H9 (cell line): Measurements from ENCODE around the gene RIPK1. TPM values are rescaled to one million over a fixed set of nuclear protein-coding genes. Genes with fewer than 3 reads are reported as not detected.

Source experiments
- DNase-seq: peaks from one replicate; pipeline ENCODE4 v3.0.0-alpha.2; 2017
- H2AFZ ChIP-seq: one replicate; pipeline ENCODE4 v1.6.1; 2013; ENCODE audit warnings: mild to moderate bottlenecking, low read length, control low read depth, moderate library complexity
- H2AK5ac ChIP-seq: 2 replicates; pipeline ENCODE4 v1.6.1; 2013; ENCODE audit warnings: low read length, control low read depth, mixed read lengths; ENCODE audit not compliant: insufficient read length
- H2BK120ac ChIP-seq: one replicate; pipeline ENCODE4 v1.6.1; 2013; ENCODE audit warnings: low read depth, mild to moderate bottlenecking, low read length, control low read depth, inconsistent platforms; ENCODE audit not compliant: poor library complexity, severe bottlenecking
- H2BK12ac ChIP-seq: 2 replicates; pipeline ENCODE4 v1.6.1; 2013; ENCODE audit warnings: low read length, control low read depth, mixed read lengths, low read depth; ENCODE audit not compliant: insufficient read length
- H2BK15ac ChIP-seq: 2 replicates; pipeline ENCODE4 v1.6.1; 2013; ENCODE audit warnings: low read depth, low read length, control low read depth
- H2BK20ac ChIP-seq: one replicate; pipeline ENCODE4 v1.6.1; 2013; ENCODE audit warnings: low read depth, mild to moderate bottlenecking, low read length, control low read depth, inconsistent platforms; ENCODE audit not compliant: poor library complexity, severe bottlenecking
- H2BK5ac ChIP-seq: 2 replicates; pipeline ENCODE4 v1.6.1; 2013; ENCODE audit warnings: low read length, control low read depth, mixed read lengths; ENCODE audit not compliant: insufficient read length
- H3K14ac ChIP-seq: 2 replicates; pipeline ENCODE4 v1.6.1; 2013; ENCODE audit warnings: low read length, control low read depth; ENCODE audit not compliant: insufficient read depth
- H3K18ac ChIP-seq: 2 replicates; pipeline ENCODE4 v1.6.1; 2013; ENCODE audit warnings: low read depth, mild to moderate bottlenecking, mixed read lengths, low read length, control low read depth; ENCODE audit not compliant: insufficient read length
- H3K23ac ChIP-seq: 2 replicates; pipeline ENCODE4 v1.6.1; 2013; ENCODE audit warnings: low read length, control low read depth, mixed read lengths, low read depth; ENCODE audit not compliant: insufficient read length
- H3K23me2 ChIP-seq: 2 replicates; pipeline ENCODE4 v1.6.1; 2013; ENCODE audit warnings: low read depth, mild to moderate bottlenecking, mixed read lengths, low read length, control low read depth; ENCODE audit not compliant: insufficient read length, poor library complexity, severe bottlenecking
- H3K27ac ChIP-seq: 2 replicates; pipeline ENCODE4 v1.5.1; 2013; ENCODE audit warnings: low read length, control low read depth, mixed read lengths, low read depth; ENCODE audit not compliant: insufficient read length
- H3K27me3 ChIP-seq: 2 replicates; pipeline ENCODE4 v1.6.1; 2013; ENCODE audit warnings: low read length, control low read depth, inconsistent platforms; ENCODE audit not compliant: insufficient read depth
- H3K4ac ChIP-seq: 2 replicates; pipeline ENCODE4 v1.6.1; 2013; ENCODE audit warnings: low read depth, mild to moderate bottlenecking, control low read depth, inconsistent platforms, low read length, moderate library complexity
- H3K4me1 ChIP-seq: 2 replicates; pipeline ENCODE4 v1.6.1; 2013; ENCODE audit warnings: low read length, control low read depth, inconsistent platforms; ENCODE audit not compliant: insufficient read depth
- H3K4me2 ChIP-seq: 2 replicates; pipeline ENCODE4 v1.6.1; 2013; ENCODE audit warnings: low read length, control low read depth, mixed read lengths; ENCODE audit not compliant: insufficient read length, insufficient read depth
- H3K56ac ChIP-seq: 2 replicates; pipeline ENCODE4 v1.6.1; 2013; ENCODE audit warnings: low read depth, mild to moderate bottlenecking, mixed read lengths, low read length, control low read depth; ENCODE audit not compliant: insufficient read length
- H3K79me1 ChIP-seq: 2 replicates; pipeline ENCODE4 v1.6.1; 2013; ENCODE audit warnings: low read depth, mild to moderate bottlenecking, moderate library complexity, low read length, control low read depth, inconsistent platforms; ENCODE audit not compliant: insufficient read depth, poor library complexity, severe bottlenecking
- H3K79me2 ChIP-seq: 2 replicates; pipeline ENCODE4 v1.6.1; 2013; ENCODE audit warnings: low read length, control low read depth, inconsistent platforms; ENCODE audit not compliant: insufficient read depth
- H3K9ac ChIP-seq: 2 replicates; pipeline ENCODE4 v1.6.1; 2013; ENCODE audit warnings: low read length, control low read depth, mixed read lengths; ENCODE audit not compliant: insufficient read length; ENCODE audit errors: extremely low read depth
- H3K9me3 ChIP-seq: one replicate; pipeline ENCODE4 v1.6.1; 2013; ENCODE audit warnings: low read depth, low read length, inconsistent platforms; ENCODE audit not compliant: control insufficient read depth
- H3T11ph ChIP-seq: one replicate; pipeline ENCODE4 v1.6.1; 2013; ENCODE audit warnings: mild to moderate bottlenecking, low read length, control low read depth, inconsistent platforms
- H4K20me1 ChIP-seq: one replicate; pipeline ENCODE4 v1.6.1; 2013; ENCODE audit not compliant: control insufficient read depth, insufficient read length, insufficient read depth
- H4K5ac ChIP-seq: 2 replicates; pipeline ENCODE4 v1.6.1; 2013; ENCODE audit warnings: low read depth, mild to moderate bottlenecking, mixed read lengths, low read length, control low read depth; ENCODE audit not compliant: insufficient read length
- H4K8ac ChIP-seq: replicated peaks from 2 replicates; pipeline ENCODE4 v1.6.1; 2013; ENCODE audit warnings: low read length, control low read depth, mixed read lengths, low read depth; ENCODE audit not compliant: insufficient read length
- H4K91ac ChIP-seq: 2 replicates; pipeline ENCODE4 v1.6.1; 2013; ENCODE audit warnings: low read depth, mild to moderate bottlenecking, moderate library complexity, mixed read lengths, low read length, control low read depth; ENCODE audit not compliant: insufficient read length
- H3K27ac Mint-ChIP-seq, 3 experiments: 2 replicates in 2 of 3; 3 replicates in 1 of 3; pipeline ENCODE4 v1.8.0; 2020 to 2021; ENCODE audit warnings: mixed read lengths in 3 of 3, mild to moderate bottlenecking in 1 of 3, moderate library complexity in 1 of 3
- H3K27me3 Mint-ChIP-seq: 2 replicates; pipeline ENCODE4 v1.8.0; 2021; ENCODE audit warnings: low read depth, mild to moderate bottlenecking, moderate library complexity, mixed read lengths
- H3K36me3 Mint-ChIP-seq, 3 experiments: 2 replicates in 2 of 3; 3 replicates in 1 of 3; pipeline ENCODE4 v1.8.0; 2020 to 2021; ENCODE audit warnings: low read depth in 3 of 3, mixed read lengths in 3 of 3; ENCODE audit not compliant: insufficient read depth in 1 of 3
- H3K4me1 Mint-ChIP-seq, 2 experiments: 2 replicates each; pipeline ENCODE4 v1.8.0; 2020; ENCODE audit warnings: mixed read lengths in 2 of 2
- H3K4me3 Mint-ChIP-seq, 2 experiments: 2 replicates in 1 of 2; 3 replicates in 1 of 2; pipeline ENCODE4 v1.8.0; 2020 to 2021; ENCODE audit warnings: mild to moderate bottlenecking in 2 of 2, mixed read lengths in 2 of 2, moderate library complexity in 1 of 2
- H3K9me3 Mint-ChIP-seq, 2 experiments: 2 replicates in 1 of 2; 3 replicates in 1 of 2; pipeline ENCODE4 v1.8.0; 2020; ENCODE audit warnings: mild to moderate bottlenecking in 2 of 2, mixed read lengths in 2 of 2, moderate library complexity in 1 of 2
- WGBS: extraction: QIAGEN DNeasy Blood & Tissue Kit; methylation state at CpG from one replicate; pipeline ENCODE4 v1.1.7; 2013; ENCODE audit warnings: missing lambda C conversion rate, low lambda C conversion rate, mixed read lengths; ENCODE audit not compliant: insufficient read length; ENCODE audit errors: extremely low coverage; 5-methylcytosine and 5-hydroxymethylcytosine counted together
- total RNA-seq: library from RNA; stranded (reverse); gene quantifications from 2 replicates; pipeline ENCODE4 v1.2.1, GENCODE V29; 2021
- TF ChIP-seq, protein P1 (sequence below): fragments of 200-600 bp; sonication (generic); conservative IDR thresholded peaks from 3 replicates; pipeline ENCODE4 v1.8.0; 2021; ENCODE audit warnings: antibody characterized with exemption, mild to moderate bottlenecking

Gene RIPK1
- total RNA-seq, 1 experiment from 2014 or later, result 24.6 TPM

DNA sequence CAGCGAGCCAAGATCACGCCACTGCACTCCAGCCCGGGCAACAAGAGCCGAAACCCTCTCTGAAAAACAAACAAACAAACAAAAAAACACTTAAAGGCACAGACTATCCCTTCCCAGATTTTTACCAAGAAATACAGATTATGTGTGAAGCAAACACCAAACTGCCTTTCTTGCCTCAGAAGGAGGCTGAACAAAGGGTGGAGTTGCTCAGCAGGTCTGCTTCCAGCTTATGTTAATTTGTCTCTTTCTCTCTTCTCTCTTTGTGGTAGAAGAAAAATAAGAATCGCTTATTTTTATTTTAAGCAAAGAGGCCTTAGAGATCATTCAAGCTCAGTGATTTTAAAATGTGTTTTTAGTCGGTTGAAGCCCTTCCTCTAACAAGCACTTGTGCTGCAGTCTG lies 74.9 kb downstream of the RIPK1 start:
- peaks cover 15 to 28% of the 10 kb centered on the region in 2 experiments for H3K4me1 Mint-ChIP-seq
- no peak overlapping the region for H3K9ac ChIP-seq

More for the DNA sequence above, 74.9 kb downstream of the RIPK1 start:
- Histone ChIP-seq H3K79me1 (no peaks in the 10 kb centered on the region), H2AK5ac (no peak overlapping the region), H3T11ph (no peak overlapping the region), H3K9me3 (no peaks in the 10 kb centered on the region), H2BK15ac (no peak overlapping the region), H4K91ac (no peak overlapping the region), H2BK12ac (no peak overlapping the region), H4K8ac (no peak overlapping the region), H3K4ac (no peak overlapping the region), H4K5ac (no peak overlapping the region), H4K20me1 (no peaks in the 10 kb centered on the region), H3K79me2 (no peaks in the 10 kb centered on the region), H3K14ac (no peak overlapping the region), H2BK120ac (no peak overlapping the region), H2BK5ac (no peak overlapping the region), H3K27me3 (no peaks in the 10 kb centered on the region), H3K56ac (no peak overlapping the region), H2AFZ (no peak overlapping the region), H3K27ac (no peak overlapping the region), H3K23me2 (no peaks in the 10 kb centered on the region), H3K4me1 (no peaks in the 10 kb centered on the region; the same call in 1 of the 2 replicates), H2BK20ac (no peak overlapping the region), H3K18ac (no peak overlapping the region), H3K4me2 (no peak overlapping the region), H3K23ac (no peak overlapping the region)
- Mint-ChIP-seq H3K36me3 (peaks cover 49 to 76% (median 57%) of the 10 kb centered on the region in 3 experiments), H3K4me3 (peak overlapping the region in 1 of 2 experiments; percentile 28; a peak in 1 of 5 replicates), H3K27me3 (no peaks in the 10 kb centered on the region), H3K9me3 (peaks cover 0 to 2% of the 10 kb centered on the region in 2 experiments; a peak in 3 of 5 replicates), H3K27ac (peak overlapping the region; percentile 74 to 96 (median 96); a peak in 6 of 7 replicates)
- no CpG with 5 or more reads among the region's 6 CpGs for WGBS
- TF ChIP-seq, protein P1, sequence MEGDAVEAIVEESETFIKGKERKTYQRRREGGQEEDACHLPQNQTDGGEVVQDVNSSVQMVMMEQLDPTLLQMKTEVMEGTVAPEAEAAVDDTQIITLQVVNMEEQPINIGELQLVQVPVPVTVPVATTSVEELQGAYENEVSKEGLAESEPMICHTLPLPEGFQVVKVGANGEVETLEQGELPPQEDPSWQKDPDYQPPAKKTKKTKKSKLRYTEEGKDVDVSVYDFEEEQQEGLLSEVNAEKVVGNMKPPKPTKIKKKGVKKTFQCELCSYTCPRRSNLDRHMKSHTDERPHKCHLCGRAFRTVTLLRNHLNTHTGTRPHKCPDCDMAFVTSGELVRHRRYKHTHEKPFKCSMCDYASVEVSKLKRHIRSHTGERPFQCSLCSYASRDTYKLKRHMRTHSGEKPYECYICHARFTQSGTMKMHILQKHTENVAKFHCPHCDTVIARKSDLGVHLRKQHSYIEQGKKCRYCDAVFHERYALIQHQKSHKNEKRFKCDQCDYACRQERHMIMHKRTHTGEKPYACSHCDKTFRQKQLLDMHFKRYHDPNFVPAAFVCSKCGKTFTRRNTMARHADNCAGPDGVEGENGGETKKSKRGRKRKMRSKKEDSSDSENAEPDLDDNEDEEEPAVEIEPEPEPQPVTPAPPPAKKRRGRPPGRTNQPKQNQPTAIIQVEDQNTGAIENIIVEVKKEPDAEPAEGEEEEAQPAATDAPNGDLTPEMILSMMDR, result no peak
- no peak for DNase-seq
